GM20000 (cell line): Measurements from ENCODE around the gene METTL26.

Experiments
- DNase-seq: peaks from one replicate; pipeline ENCODE4 v3.0.0; 2012; ENCODE audit warnings: low spot score
- TF ChIP-seq, protein P1 (sequence below): IDR thresholded peaks from 2 replicates; pipeline ENCODE4 v1.5.1; 2012; ENCODE audit warnings: mild to moderate bottlenecking, control low read depth; ENCODE audit errors: extremely low read depth, missing control alignments

Gene METTL26

DNA sequence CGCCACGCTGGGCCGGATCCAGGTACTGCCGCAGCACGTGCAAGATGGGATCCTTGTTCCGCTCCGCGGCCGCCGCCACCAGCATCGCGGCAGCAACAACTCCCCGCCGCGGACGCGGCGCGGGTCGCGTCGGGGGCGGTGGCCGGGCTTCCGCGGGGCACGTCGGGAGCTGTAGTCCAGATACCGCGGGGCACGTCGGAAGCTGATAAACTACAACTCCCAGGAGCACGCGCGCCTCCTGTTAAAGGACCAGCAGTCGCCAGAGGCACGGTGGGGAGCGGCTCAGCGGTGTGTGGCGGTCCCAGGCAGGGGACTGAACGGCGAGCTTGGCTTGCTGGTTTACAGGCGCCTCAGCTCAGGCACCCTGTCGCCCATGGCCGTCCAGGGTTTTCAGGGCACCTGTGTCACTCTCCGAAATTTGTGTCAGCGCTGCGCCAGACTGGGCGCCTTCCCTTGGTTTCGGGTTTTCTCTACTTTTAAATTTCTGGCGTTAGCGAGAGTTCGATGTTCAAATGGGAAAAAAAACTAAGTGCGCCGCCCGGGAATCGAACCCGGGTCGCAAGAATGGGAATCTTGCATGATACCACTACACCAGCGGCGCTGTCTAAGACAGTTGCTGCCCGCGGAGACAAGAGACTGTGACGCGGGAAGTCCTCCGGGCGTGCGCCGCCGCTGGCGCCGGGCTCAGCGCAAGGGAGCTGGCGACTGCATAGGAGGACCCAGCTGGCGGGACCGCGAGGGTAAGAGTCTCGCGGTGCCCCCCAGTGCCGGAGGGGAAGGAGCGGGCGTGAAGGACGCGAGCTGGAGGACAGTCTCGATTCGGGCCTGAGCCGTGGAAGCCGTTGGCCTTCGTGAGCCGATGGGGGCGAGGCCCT, at the start of gene METTL26:
TSS of gene METTL26 (minus strand) at position 100 of the 875 bp plus-strand sequence. CDS start at position 85, 15 bp downstream.
- DNase-seq = peak; percentile 99
- TF ChIP-seq, protein P1, sequence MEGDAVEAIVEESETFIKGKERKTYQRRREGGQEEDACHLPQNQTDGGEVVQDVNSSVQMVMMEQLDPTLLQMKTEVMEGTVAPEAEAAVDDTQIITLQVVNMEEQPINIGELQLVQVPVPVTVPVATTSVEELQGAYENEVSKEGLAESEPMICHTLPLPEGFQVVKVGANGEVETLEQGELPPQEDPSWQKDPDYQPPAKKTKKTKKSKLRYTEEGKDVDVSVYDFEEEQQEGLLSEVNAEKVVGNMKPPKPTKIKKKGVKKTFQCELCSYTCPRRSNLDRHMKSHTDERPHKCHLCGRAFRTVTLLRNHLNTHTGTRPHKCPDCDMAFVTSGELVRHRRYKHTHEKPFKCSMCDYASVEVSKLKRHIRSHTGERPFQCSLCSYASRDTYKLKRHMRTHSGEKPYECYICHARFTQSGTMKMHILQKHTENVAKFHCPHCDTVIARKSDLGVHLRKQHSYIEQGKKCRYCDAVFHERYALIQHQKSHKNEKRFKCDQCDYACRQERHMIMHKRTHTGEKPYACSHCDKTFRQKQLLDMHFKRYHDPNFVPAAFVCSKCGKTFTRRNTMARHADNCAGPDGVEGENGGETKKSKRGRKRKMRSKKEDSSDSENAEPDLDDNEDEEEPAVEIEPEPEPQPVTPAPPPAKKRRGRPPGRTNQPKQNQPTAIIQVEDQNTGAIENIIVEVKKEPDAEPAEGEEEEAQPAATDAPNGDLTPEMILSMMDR = no peak

- no peak for DNase-seq
- TF ChIP-seq, protein P1 = no peak
Measured at GRCh38 chr16:684961-685696, 49.0 kb upstream of the METTL26 start.

DNA sequence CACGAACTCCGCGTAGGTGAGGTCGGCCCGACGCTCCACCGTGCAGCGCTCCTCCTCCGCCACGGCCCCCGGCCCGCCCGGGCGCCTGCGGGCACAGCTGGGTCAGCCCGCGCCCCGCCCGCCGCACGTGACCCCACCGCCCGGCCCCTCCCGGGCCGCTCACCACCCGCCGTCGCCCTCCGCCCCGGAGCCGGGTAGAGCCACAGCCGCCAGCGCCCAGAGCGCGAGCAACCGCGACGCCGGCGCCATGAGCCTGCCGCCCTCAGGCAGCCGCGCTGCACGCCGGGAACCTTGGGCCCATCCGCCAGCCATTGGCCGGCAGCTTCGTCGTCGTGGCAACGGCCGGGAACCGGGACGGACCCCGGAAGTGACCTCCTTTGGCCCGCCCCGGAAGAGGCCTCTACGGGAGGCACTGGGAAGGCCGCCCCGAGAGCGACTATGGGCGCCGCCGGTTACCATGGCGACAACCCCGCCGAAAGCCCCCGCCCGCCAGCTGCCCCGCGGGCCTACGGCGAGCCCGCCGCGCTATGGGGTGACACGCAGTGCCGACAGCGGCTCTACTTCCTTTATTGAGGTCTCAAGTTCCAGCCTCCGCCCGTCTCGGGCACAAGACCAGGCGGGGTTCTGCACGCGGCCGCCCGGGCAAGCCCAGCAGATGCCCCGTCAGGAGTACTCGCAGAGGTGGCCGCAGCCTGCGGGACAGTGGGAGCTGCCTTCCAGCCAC, 48.1 kb upstream of the METTL26 start, which contains the start of gene JMJD8:
TSS of gene JMJD8 (minus strand) at position 264 of the 724 bp plus-strand sequence. CDS start at position 249, 15 bp downstream.
- TF ChIP-seq, protein P1 = no peak
- peak; percentile 99 for DNase-seq

DNA sequence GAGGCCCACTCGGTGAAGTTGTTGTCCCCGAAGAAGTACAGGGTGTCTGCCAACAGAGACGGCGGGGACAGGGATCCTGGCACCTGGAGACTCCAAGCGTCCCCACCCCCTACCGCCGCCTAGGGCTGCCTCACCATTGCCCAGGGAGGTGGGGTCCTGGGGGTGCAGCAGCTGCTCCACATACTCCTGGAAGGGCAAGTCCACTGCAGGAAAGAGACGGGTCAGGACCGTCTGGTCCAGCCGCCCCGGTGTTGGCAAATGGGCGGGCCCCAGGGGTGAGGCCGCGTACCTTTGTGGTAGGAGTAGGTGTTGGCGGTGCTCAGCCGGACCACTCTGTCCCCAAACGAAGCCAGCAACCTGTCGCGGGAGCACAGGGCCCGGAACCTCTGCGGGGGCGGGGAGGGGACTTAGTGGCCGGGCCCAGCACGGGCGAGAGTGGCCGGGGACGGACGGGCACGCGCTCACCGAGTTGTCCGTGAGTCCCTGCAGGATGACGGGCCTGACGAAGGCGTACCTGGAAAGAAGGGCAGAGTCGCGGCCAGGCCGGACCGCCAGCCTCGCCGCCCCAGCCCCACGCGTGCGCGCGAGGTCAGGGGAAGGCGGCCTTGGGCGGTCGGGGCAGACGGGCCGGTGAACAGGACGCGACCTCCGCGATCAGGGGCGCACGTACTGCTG, 47.4 kb upstream of the METTL26 start:
- peak; percentile 26 for DNase-seq
- TF ChIP-seq, protein P1 = no peak

DNA sequence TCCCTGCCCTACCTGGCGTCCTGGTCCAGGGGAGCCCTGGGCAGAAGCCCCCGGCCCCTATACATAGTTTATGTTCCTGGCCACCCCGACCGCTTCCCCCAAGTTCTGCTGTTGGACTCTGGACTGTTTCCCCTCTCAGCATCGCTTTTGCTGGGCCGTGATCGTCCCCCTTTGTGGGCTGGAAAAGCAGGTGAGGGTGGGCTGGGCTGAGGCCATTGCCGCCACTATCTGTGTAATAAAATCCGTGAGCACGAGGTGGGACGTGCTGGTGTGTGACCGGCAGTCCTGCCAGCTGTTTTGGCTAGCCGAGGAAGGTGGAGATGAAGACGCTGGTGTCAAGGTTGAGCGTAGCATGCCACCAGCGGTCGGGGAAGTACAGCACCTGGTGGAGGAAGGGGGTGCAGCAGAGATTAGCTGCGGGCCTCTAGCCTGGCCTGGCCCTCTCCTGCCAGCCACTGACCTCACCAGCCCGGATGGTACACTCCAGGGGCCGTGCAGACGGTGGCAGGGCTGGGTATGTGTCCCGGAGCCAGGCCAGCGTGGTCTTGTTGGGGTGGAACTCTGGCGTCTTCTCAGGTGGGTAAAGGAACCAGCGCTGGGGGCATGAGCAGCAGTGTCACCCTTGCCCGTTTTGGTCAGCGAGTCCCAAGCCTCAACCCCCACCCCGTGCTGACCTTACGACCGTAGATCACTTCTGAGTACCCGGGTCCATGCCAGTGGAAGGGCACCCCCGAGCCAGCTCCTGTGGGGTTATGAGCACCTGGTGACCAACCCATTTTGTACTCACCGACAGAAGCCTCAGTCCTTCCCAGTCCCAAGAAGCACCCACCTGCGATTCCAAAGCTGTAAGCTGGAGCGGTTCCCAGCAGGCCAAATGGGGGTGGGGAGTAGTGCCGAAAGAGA, 46.6 kb upstream of the METTL26 start:
- TF ChIP-seq, protein P1 = no peak
- DNase-seq = no peak

DNA sequence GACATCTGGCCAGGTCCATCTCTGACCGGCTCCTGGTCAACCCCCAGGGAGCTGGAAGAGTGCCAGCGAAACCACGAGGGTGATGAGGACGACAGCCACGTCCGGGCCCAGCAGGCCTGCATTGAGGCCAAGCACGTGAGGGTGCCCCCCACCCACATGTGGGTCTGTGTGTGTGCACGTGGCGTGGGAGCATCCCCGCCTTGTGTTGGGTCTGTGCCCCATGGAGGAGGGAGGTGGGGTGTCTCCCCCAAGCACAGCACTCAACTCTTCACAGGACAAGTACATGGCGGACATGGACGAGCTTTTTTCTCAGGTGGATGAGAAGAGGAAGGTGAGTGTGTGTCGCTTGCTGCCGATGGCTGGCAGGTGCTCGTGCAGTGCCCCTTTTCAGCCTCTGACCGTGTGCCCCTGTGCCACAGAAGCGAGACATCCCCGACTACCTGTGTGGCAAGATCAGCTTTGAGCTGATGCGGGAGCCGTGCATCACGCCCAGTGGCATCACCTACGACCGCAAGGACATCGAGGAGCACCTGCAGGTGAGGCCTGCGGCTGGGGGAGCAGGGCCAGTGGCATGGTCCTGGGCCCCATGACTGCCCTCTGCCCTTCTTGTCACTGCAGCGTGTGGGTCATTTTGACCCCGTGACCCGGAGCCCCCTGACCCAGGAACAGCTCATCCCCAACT, 45.8 kb upstream of the METTL26 start:
- TF ChIP-seq, protein P1 = no peak
- DNase-seq = no peak
